GM19463 (cell line): ENCODE data around the gene BCL2L2.
A peak's percentile ranks its signal among the peaks of the same experiment; 100 is the strongest.
"Not testable (repeated sequence)": the region's sequence is repeated elsewhere in the genome, so short reads cannot be mapped to it uniquely, and the experiment has no call there.

ENCODE experiments used
- ATAC-seq: cut with Tn5 transposase; IDR thresholded peaks from one replicate; pipeline ENCODE4 v1.9.1; 2021; ENCODE audit warnings: mild to moderate bottlenecking, moderate library complexity; ENCODE audit not compliant: unreplicated experiment

BCL2L2 gene

GRCh38 chr14:23306412-23307145 lies at the start of gene BCL2L2:
TSS of gene BCL2L2 (plus strand) at chr14:23306833. CDS start at chr14:23307768, 935 bp downstream.
- ATAC-seq: peak; percentile 28

- ATAC-seq: no peak
Observed at GRCh38 chr14:23258256-23258655, 48.4 kb upstream of the BCL2L2 start.

GRCh38 chr14:23259426-23259825 lies 47.2 kb upstream of the BCL2L2 start:
- no peak for ATAC-seq

- ATAC-seq: not testable (repeated sequence)
Observed at GRCh38 chr14:23260849-23261248, 45.8 kb upstream of the BCL2L2 start.

- no peak for ATAC-seq
Observed at GRCh38 chr14:23269193-23269592, 37.4 kb upstream of the BCL2L2 start.

GRCh38 chr14:23275412-23275811 lies 31.2 kb upstream of the BCL2L2 start:
- no peak for ATAC-seq

- no peak for ATAC-seq
Observed at GRCh38 chr14:23277189-23277588, 29.4 kb upstream of the BCL2L2 start.

- not testable (repeated sequence) for ATAC-seq
Observed at GRCh38 chr14:23277928-23278327, 28.7 kb upstream of the BCL2L2 start.

- ATAC-seq: no peak
Observed at GRCh38 chr14:23281247-23281646, 25.4 kb upstream of the BCL2L2 start.

- ATAC-seq: no peak
Observed at GRCh38 chr14:23284654-23285529, 21.7 kb upstream of the BCL2L2 start.

GRCh38 chr14:23285530-23286019 lies 21.1 kb upstream of the BCL2L2 start:
- peak; percentile 19 for ATAC-seq

GRCh38 chr14:23286020-23286901 lies 20.4 kb upstream of the BCL2L2 start, which contains the start of gene HOMEZ:
TSS of gene HOMEZ (minus strand) at chr14:23286132. CDS start at chr14:23285952, 180 bp downstream.
- ATAC-seq: peak; percentile 97

GRCh38 chr14:23286902-23287479 lies 19.6 kb upstream of the BCL2L2 start:
- no peak for ATAC-seq

GRCh38 chr14:23294734-23295561 lies 11.7 kb upstream of the BCL2L2 start:
- ATAC-seq: peak; percentile 48

GRCh38 chr14:23296012-23296777 lies 10.4 kb upstream of the BCL2L2 start:
- no peak for ATAC-seq

GRCh38 chr14:23297096-23297495 lies 9.5 kb upstream of the BCL2L2 start:
- ATAC-seq: no peak

GRCh38 chr14:23297611-23298277 lies 8.9 kb upstream of the BCL2L2 start:
- ATAC-seq: no peak
